Measurements from ENCODE around the gene APBA1.

Gene APBA1

DNA sequence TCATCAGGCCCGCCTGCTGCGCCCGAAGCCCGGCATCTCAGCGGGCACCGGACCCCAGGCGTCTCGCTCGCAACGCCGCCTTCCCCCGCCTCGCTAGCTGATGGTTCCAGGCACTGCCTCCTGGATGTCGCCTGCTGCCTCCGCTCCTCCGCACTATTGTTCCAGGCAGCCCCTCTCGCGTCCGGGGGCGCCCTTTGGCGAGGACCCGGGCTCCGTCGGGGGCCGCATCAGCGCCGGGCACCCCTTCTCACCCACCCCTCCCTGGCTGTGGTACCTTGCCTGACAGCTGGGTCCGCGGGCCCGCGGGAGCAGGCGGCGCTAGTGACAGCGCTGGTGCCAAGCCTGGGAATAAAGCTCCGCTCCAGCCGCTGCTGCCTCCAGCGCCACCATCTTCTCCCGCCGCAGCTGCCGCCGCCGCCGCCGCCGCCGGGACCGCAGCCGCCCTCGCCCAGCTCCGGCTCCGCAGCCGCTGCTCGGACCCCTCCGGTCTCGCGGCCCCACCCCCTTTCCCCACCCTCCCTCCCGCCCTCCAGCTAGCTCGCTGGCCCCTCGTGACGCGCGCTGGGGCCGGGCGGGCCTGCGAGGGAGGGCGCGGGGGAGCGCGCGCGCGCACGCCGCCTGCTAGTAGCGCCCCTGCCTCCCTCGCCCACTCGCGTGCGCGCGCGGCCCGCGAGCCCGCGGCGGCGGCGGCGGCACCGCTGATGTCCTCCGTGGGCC lies at the start of gene APBA1:
APBA1 (minus strand) TSS at position 493 of the 717 bp plus-strand sequence.
- Histone ChIP-seq H3K4me1 (ENCODE audit: control insufficient read depth, low read length) (peaks cover 5% of the 10 kb centered on the region; the same call in 1 of the 2 replicates), H3F3A (ENCODE audit: control insufficient read depth, insufficient read depth) (no peaks in the 10 kb centered on the region), H3K9me3 (ENCODE audit: control insufficient read depth, insufficient read depth, low read length) (no peaks in the 10 kb centered on the region), H3K27me3 (ENCODE audit: control insufficient read depth, low read length) (peaks cover 23% of the 10 kb centered on the region), H3K79me2 (ENCODE audit: control insufficient read depth, low read length) (no peaks in the 10 kb centered on the region), H3K36me3 (ENCODE audit: control insufficient read depth, low read length) (no peaks in the 10 kb centered on the region), H3K4me3 (ENCODE audit: low read length) (peak within 1 kb of the TSS; percentile 46; the same call in 1 of the 2 replicates), H3K27ac (ENCODE audit: low read depth, low read length) (no peak within 1 kb of the TSS), H4K20me1 (ENCODE audit: control insufficient read depth, insufficient read depth, low read depth, low read length) (no peaks in the 10 kb centered on the region), H3K4me2 (ENCODE audit: low read length) (peak within 1 kb of the TSS; percentile 57), H3K9me2 (replicated peaks; ENCODE audit: control insufficient read depth, low read length) (no peaks in the 10 kb centered on the region)
- TF ChIP-seq, protein P1, sequence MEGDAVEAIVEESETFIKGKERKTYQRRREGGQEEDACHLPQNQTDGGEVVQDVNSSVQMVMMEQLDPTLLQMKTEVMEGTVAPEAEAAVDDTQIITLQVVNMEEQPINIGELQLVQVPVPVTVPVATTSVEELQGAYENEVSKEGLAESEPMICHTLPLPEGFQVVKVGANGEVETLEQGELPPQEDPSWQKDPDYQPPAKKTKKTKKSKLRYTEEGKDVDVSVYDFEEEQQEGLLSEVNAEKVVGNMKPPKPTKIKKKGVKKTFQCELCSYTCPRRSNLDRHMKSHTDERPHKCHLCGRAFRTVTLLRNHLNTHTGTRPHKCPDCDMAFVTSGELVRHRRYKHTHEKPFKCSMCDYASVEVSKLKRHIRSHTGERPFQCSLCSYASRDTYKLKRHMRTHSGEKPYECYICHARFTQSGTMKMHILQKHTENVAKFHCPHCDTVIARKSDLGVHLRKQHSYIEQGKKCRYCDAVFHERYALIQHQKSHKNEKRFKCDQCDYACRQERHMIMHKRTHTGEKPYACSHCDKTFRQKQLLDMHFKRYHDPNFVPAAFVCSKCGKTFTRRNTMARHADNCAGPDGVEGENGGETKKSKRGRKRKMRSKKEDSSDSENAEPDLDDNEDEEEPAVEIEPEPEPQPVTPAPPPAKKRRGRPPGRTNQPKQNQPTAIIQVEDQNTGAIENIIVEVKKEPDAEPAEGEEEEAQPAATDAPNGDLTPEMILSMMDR (IDR thresholded peaks at IDR 0.05; ENCODE audit: low read depth, low read length, poor library complexity, severe bottlenecking), result no peak
- TF ChIP-seq EZH2phosphoT487 (IDR thresholded peaks at IDR 0.05; ENCODE audit: borderline replicate concordance, low read length), result no peak

DNA sequence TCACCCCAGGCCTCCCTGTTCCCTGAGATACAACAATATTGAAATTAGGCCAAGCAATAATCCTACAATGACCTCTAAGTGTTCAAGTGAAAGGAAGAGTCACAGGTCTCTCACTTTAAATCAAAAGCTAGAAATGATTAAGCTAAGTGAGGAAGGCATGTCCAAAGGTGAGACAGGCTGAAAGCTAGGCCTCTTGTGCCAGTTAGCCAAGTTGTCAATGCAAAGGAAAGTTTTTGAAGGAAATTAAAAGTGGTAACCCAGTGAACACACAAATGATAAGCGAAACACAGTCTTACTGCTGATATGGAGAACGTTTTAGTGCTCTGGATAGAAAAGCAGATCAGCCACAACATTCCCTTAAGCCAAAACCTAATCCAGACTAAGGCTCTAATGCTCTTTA lies 47.8 kb upstream of the APBA1 start:
- Histone ChIP-seq H3K9me3 (ENCODE audit: control insufficient read depth, insufficient read depth, low read length) (no peaks in the 10 kb centered on the region), H3K4me2 (ENCODE audit: low read length) (no peak overlapping the region), H3K79me2 (ENCODE audit: control insufficient read depth, low read length) (no peaks in the 10 kb centered on the region), H3K36me3 (ENCODE audit: control insufficient read depth, low read length) (peaks cover 55% of the 10 kb centered on the region), H3K27ac (ENCODE audit: low read depth, low read length) (no peak overlapping the region), H3K9me2 (replicated peaks; ENCODE audit: control insufficient read depth, low read length) (no peaks in the 10 kb centered on the region), H4K20me1 (ENCODE audit: control insufficient read depth, insufficient read depth, low read depth, low read length) (no peaks in the 10 kb centered on the region), H3F3A (ENCODE audit: control insufficient read depth, insufficient read depth) (no peaks in the 10 kb centered on the region), H3K4me1 (ENCODE audit: control insufficient read depth, low read length) (no peaks in the 10 kb centered on the region), H3K27me3 (ENCODE audit: control insufficient read depth, low read length) (no peaks in the 10 kb centered on the region), H3K4me3 (ENCODE audit: low read length) (no peak overlapping the region)
- TF ChIP-seq, protein P1 (IDR thresholded peaks at IDR 0.05; ENCODE audit: low read depth, low read length, poor library complexity, severe bottlenecking), result no peak

DNA sequence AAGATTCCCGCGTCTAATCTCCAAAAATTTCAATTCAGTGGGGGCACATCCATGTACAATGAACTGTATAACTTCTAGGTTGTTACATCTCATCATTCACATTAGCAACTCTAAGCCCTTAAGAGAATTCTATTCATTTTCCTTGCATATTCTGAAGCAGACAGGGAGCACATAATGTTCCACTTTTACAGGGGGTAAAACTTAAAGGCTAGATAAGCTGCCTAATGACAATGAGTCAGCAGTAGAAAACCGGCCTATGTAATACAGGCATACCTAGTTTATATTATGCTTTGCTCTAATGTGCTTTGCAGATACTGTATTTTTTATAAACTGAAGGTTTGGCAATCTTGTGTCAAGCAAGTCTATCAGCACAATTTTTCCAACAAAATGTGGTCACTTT lies 47.2 kb upstream of the APBA1 start:
- TF ChIP-seq EZH2phosphoT487 (IDR thresholded peaks at IDR 0.05; ENCODE audit: borderline replicate concordance, low read length), result no peak
- TF ChIP-seq, protein P1 (IDR thresholded peaks at IDR 0.05; ENCODE audit: low read depth, low read length, poor library complexity, severe bottlenecking), result no peak
- no peaks in the 10 kb centered on the region for H3F3A ChIP-seq (ENCODE audit: control insufficient read depth, insufficient read depth)
- no peaks in the 10 kb centered on the region for H4K20me1 ChIP-seq (ENCODE audit: control insufficient read depth, insufficient read depth, low read depth, low read length)
- no peak overlapping the region for H3K27ac ChIP-seq (ENCODE audit: low read depth, low read length)
- H3K36me3 ChIP-seq (ENCODE audit: control insufficient read depth, low read length), result peaks cover 51% of the 10 kb centered on the region
- no peaks in the 10 kb centered on the region for H3K27me3 ChIP-seq (ENCODE audit: control insufficient read depth, low read length)
- no peaks in the 10 kb centered on the region for H3K79me2 ChIP-seq (ENCODE audit: control insufficient read depth, low read length)
- no peak overlapping the region for H3K4me2 ChIP-seq (ENCODE audit: low read length)
- H3K9me2 ChIP-seq (replicated peaks; ENCODE audit: control insufficient read depth, low read length), result no peaks in the 10 kb centered on the region
- H3K4me3 ChIP-seq (ENCODE audit: low read length), result no peak overlapping the region
- no peaks in the 10 kb centered on the region for H3K4me1 ChIP-seq (ENCODE audit: control insufficient read depth, low read length)
- H3K9me3 ChIP-seq (ENCODE audit: control insufficient read depth, insufficient read depth, low read length), result no peaks in the 10 kb centered on the region
